Measurements from ENCODE around the gene AUH. TPM values are rescaled to one million over a fixed set of nuclear protein-coding genes. Genes with fewer than 3 reads are reported as not detected.

Gene AUH
- total RNA-seq, 1 donor from 2014 or later = 8.8 TPM

- no peak for DNase-seq (ENCODE audit: low spot score)
- Mint-ChIP-seq H3K36me3 (ENCODE audit: low read depth) (no peaks in the 10 kb centered on the region), H3K4me3 (ENCODE audit: unreplicated experiment) (no peak overlapping the region), H3K4me1 (ENCODE audit: low read depth) (peaks cover 24% of the 10 kb centered on the region), H3K27ac (ENCODE audit: unreplicated experiment) (no peak overlapping the region), H3K27me3 (ENCODE audit: low read depth) (no peaks in the 10 kb centered on the region), H3K9me3 (ENCODE audit: low read depth) (no peaks in the 10 kb centered on the region)
- TF ChIP-seq CTCF (IDR thresholded peaks at IDR 0.05) = no peak
Observed at GRCh38 chr9:91217388-91217787, 144.3 kb downstream of the AUH start.

- Mint-ChIP-seq H3K9me3 (ENCODE audit: low read depth) (no peaks in the 10 kb centered on the region), H3K36me3 (ENCODE audit: low read depth) (no peaks in the 10 kb centered on the region), H3K4me3 (ENCODE audit: unreplicated experiment) (no peak overlapping the region), H3K27ac (ENCODE audit: unreplicated experiment) (no peak overlapping the region), H3K4me1 (ENCODE audit: low read depth) (peaks cover 7% of the 10 kb centered on the region), H3K27me3 (ENCODE audit: low read depth) (no peaks in the 10 kb centered on the region)
- no peak for DNase-seq (ENCODE audit: low spot score)
- no peak for TF ChIP-seq CTCF (IDR thresholded peaks at IDR 0.05)
Observed at GRCh38 chr9:91214867-91215266, 146.9 kb downstream of the AUH start.

- no peak overlapping the region for H3K4me3 Mint-ChIP-seq (ENCODE audit: unreplicated experiment)
- H3K27me3 Mint-ChIP-seq (ENCODE audit: low read depth) = no peaks in the 10 kb centered on the region
- no peaks in the 10 kb centered on the region for H3K9me3 Mint-ChIP-seq (ENCODE audit: low read depth)
- H3K36me3 Mint-ChIP-seq (ENCODE audit: low read depth) = no peaks in the 10 kb centered on the region
- H3K4me1 Mint-ChIP-seq (ENCODE audit: low read depth) = peaks cover 7% of the 10 kb centered on the region
- no peak overlapping the region for H3K27ac Mint-ChIP-seq (ENCODE audit: unreplicated experiment)
- no peak for TF ChIP-seq CTCF (IDR thresholded peaks at IDR 0.05)
- DNase-seq (ENCODE audit: low spot score) = no peak
Observed at GRCh38 chr9:91214086-91214485, 147.6 kb downstream of the AUH start.

- Mint-ChIP-seq H3K9me3 (ENCODE audit: low read depth) (no peaks in the 10 kb centered on the region), H3K27me3 (ENCODE audit: low read depth) (no peaks in the 10 kb centered on the region), H3K4me1 (ENCODE audit: low read depth) (peaks cover 15% of the 10 kb centered on the region), H3K4me3 (ENCODE audit: unreplicated experiment) (no peak overlapping the region), H3K36me3 (ENCODE audit: low read depth) (no peaks in the 10 kb centered on the region), H3K27ac (ENCODE audit: unreplicated experiment) (no peak overlapping the region)
- no peak for TF ChIP-seq CTCF (IDR thresholded peaks at IDR 0.05)
- no peak for DNase-seq (ENCODE audit: low spot score)
Observed at GRCh38 chr9:91212596-91213243, 149.0 kb downstream of the AUH start.

- no peak overlapping the region for H3K27ac Mint-ChIP-seq (ENCODE audit: unreplicated experiment)
- H3K4me1 Mint-ChIP-seq (ENCODE audit: low read depth) = peaks cover 20% of the 10 kb centered on the region
- TF ChIP-seq CTCF (IDR thresholded peaks at IDR 0.05) = no peak
- H3K4me3 Mint-ChIP-seq (ENCODE audit: unreplicated experiment) = no peak overlapping the region
- DNase-seq (ENCODE audit: low spot score) = no peak
- no peaks in the 10 kb centered on the region for H3K27me3 Mint-ChIP-seq (ENCODE audit: low read depth)
- no peaks in the 10 kb centered on the region for H3K36me3 Mint-ChIP-seq (ENCODE audit: low read depth)
- no peaks in the 10 kb centered on the region for H3K9me3 Mint-ChIP-seq (ENCODE audit: low read depth)
Observed at GRCh38 chr9:91211919-91212318, 149.8 kb downstream of the AUH start.
